Breast epithelium (tissue), 3 donors: ENCODE data around the gene AOAH.

Experiments used
- CTCF ChIP-seq, 3 donors: fragments of 450-650 bp; IDR thresholded peaks; one replicate each; pipeline ENCODE4 v1.5.1; 2016 to 2017; ENCODE audit warnings: antibody characterized with exemption in 3 of 3, mild to moderate bottlenecking in 3 of 3, moderate library complexity in 3 of 3
- POLR2A ChIP-seq: fragments of 450-650 bp; IDR thresholded peaks from one replicate; pipeline ENCODE4 v1.6.1; 2016; ENCODE audit warnings: antibody characterized with exemption, mild to moderate bottlenecking, moderate library complexity

- TF ChIP-seq CTCF (IDR thresholded peaks at IDR 0.05) (no peak), POLR2A (no peak)
Measured at GRCh38 chr7:36654436-36654835, 69.9 kb downstream of the AOAH start.
